Activated T-cell treated with anti-CD3 and anti-CD28 coated beads for 1 hour (primary cell): ENCODE results near the gene SLC25A45.
A peak's percentile ranks its signal among the peaks of the same experiment; 100 is the strongest.
"Not testable (repeated sequence)": the region's sequence is repeated elsewhere in the genome, so short reads cannot be mapped to it uniquely, and the experiment has no call there.

Experiments used
- DNase-seq: peaks from one replicate; pipeline ENCODE4 v3.0.0-alpha.2; 2020; ENCODE audit warnings: low read depth

SLC25A45 gene

GRCh38 chr11:65362966-65363365, 19.5 kb downstream of the SLC25A45 start:
- DNase-seq, result no peak

- no peak for DNase-seq
These were observed 20.0 kb downstream of the SLC25A45 start for GRCh38 chr11:65362320-65362931.

- DNase-seq, result no peak
These were observed 24.5 kb downstream of the SLC25A45 start for GRCh38 chr11:65357856-65358356.

GRCh38 chr11:65356394-65356972, 26.0 kb downstream of the SLC25A45 start:
- DNase-seq, result no peak

- no peak for DNase-seq
These were observed 26.6 kb downstream of the SLC25A45 start for GRCh38 chr11:65355776-65356393.

GRCh38 chr11:65355013-65355775, 27.3 kb downstream of the SLC25A45 start:
- DNase-seq, result peak; percentile 45

- peak; percentile 98 for DNase-seq
These were observed 28.0 kb downstream of the SLC25A45 start, which contains the start of gene TIGD3 for GRCh38 chr11:65354265-65355012. TIGD3 (plus strand) TSS chr11:65354751; CDS start chr11:65355809, 1,058 bp downstream.

- no peak for DNase-seq
These were observed 28.6 kb downstream of the SLC25A45 start for GRCh38 chr11:65353900-65354264.

- DNase-seq, result no peak
These were observed 29.1 kb downstream of the SLC25A45 start for GRCh38 chr11:65353376-65353775.

- DNase-seq, result no peak
These were observed 29.7 kb downstream of the SLC25A45 start for GRCh38 chr11:65352783-65353182.

- no peak for DNase-seq
These were observed 30.9 kb downstream of the SLC25A45 start for GRCh38 chr11:65351511-65351910.

GRCh38 chr11:65341856-65342255, 40.6 kb downstream of the SLC25A45 start:
- no peak for DNase-seq

- no peak for DNase-seq
These were observed 42.2 kb downstream of the SLC25A45 start for GRCh38 chr11:65340226-65340625.

GRCh38 chr11:65338676-65339075, 43.8 kb downstream of the SLC25A45 start:
- DNase-seq, result no peak

- DNase-seq, result no peak
These were observed 47.6 kb downstream of the SLC25A45 start for GRCh38 chr11:65334696-65335295.

GRCh38 chr11:65332591-65332990, 49.9 kb downstream of the SLC25A45 start:
- DNase-seq, result not testable (repeated sequence)

GRCh38 chr11:65330544-65330943, 51.9 kb downstream of the SLC25A45 start:
- no peak for DNase-seq

GRCh38 chr11:65329944-65330403, 52.5 kb downstream of the SLC25A45 start:
- DNase-seq, result peak; percentile 85

- DNase-seq, result no peak
These were observed 53.0 kb downstream of the SLC25A45 start for GRCh38 chr11:65329478-65329877.

- DNase-seq, result no peak
These were observed 55.4 kb downstream of the SLC25A45 start for GRCh38 chr11:65327021-65327420.

GRCh38 chr11:65325435-65325834, 57.0 kb downstream of the SLC25A45 start:
- no peak for DNase-seq
